Stimulated activated CD4-positive, alpha-beta T cell treated with anti-CD3 and anti-CD28 coated beads, TNF-alpha, amount 100 ng/mL, for 24 hours (primary cell): ENCODE measurements around the gene IGFBP2.

ENCODE experiments used
- DNase-seq, 3 experiments: peaks; one replicate each; pipeline ENCODE4 v3.0.0-alpha.2; 2020; ENCODE audit warnings: low read depth in 3 of 3

The IGFBP2 gene

DNA sequence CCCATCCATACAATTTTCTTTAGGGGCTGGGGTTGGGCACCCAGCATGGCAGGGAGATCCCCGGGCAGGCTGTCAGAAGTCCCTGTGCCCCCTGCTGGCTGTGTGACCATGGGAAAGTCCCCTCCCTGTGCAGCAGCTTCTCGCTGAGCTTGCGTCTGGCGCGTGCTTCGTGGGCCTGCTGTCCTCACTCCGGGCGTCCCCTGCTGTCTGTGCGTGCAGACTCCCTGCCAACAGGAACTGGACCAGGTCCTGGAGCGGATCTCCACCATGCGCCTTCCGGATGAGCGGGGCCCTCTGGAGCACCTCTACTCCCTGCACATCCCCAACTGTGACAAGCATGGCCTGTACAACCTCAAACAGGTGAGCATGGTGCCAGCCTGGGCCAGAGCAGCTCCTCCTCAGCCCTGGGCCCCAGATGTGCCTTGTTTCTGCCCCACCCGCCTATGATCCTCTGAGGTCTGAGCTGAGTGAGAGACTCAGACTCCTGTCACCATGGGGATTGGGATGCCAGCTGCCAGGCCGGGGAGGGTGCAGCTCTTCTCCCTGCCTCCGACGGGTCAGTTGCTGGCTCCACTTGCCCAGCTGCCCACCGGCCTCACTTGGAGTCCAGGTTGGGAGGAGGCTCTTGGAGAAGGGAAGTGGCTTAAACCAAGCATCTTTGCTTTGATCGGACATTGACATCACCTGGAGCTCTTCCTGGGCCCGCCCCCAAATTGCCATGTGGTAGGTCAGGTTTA, 28.6 kb downstream of the IGFBP2 start:
- DNase-seq = no peak

DNA sequence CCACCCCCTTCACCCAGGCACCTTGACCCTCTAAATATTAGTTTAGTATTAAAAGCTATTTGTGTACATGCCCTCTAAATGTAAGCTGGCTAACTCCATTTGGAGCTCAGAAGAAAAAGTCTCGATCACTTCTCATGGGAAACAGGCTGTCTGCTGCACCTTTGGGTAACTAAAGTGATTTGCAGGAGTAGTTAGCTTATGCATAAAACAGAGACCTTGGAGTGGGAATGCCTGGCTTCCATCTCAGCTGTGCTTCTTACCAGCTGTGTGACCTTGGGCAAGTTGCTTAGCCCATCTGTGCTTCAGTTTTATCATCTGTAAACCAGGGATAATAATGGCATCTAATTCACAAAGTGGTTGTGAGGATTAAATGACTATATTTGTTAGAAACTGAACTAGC, 29.9 kb downstream of the IGFBP2 start:
- no peak for DNase-seq

DNA sequence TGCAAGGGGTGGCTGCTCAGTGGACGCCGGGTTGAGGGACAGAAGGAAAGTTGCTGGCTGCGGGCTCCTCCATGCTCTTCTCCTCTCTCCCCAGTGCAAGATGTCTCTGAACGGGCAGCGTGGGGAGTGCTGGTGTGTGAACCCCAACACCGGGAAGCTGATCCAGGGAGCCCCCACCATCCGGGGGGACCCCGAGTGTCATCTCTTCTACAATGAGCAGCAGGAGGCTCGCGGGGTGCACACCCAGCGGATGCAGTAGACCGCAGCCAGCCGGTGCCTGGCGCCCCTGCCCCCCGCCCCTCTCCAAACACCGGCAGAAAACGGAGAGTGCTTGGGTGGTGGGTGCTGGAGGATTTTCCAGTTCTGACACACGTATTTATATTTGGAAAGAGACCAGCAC, 30.6 kb downstream of the IGFBP2 start:
- no peak for DNase-seq

DNA sequence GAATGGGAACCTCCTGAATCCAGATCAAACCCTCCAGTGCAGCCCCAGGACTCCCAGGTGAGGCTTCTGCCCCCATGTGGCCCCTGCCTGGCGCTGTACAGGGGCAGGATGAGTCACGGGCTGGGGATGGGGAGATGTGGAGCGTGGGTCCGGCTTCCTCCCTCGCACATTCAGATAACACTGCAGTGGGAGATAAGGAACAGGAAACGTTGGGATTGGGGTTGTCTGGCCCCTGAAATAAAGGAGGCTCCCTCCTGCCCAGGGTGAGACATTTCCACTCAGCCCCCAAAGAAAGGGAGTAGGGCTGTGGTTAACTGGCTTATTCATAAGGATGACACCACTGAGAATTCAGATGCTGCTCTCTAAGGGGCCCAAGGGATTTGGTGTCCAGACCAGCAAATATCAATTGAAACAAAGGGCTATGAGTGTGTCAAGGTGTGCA, 31.4 kb downstream of the IGFBP2 start:
- no peak for DNase-seq

DNA sequence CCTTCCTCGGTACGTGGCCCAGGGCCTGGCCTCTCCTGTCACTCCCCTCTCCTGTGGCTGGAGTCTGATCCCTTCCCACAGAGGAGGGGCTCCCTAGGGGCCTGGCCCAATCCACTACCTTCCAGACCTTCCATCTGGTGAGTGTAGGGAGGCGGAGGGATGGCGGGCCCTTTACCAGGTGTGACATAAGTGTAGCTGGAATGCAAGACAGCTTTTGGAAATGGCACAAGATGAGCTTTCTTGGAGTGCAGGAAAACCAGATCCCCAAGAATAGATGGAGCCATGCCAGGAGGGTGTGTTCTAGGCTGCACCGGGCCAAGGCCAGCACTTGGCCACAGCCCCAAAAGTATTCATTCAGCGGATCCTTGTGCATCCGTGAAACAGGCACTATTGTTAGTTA, 32.0 kb downstream of the IGFBP2 start:
- DNase-seq = no peak

DNA sequence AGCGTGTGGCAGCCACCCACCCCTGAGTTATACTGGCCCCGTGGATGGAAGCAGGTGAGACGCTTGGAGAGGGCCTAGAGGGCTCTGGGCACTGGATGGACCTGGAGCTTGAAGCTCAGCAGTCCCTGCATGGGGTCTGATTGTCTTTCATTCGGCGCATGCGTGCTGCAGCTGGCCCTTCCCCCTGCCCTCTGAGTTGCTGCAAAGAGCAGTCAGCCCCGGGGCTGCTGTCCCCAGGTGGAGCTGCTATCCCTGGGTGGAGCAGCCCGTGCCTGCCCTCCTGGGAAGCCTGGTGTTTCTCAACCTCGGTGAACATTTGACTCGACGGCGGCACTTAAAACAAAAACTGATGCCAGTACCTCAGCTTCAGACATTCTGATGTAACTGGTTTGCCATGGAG, 32.5 kb downstream of the IGFBP2 start:
- no peak for DNase-seq

DNA sequence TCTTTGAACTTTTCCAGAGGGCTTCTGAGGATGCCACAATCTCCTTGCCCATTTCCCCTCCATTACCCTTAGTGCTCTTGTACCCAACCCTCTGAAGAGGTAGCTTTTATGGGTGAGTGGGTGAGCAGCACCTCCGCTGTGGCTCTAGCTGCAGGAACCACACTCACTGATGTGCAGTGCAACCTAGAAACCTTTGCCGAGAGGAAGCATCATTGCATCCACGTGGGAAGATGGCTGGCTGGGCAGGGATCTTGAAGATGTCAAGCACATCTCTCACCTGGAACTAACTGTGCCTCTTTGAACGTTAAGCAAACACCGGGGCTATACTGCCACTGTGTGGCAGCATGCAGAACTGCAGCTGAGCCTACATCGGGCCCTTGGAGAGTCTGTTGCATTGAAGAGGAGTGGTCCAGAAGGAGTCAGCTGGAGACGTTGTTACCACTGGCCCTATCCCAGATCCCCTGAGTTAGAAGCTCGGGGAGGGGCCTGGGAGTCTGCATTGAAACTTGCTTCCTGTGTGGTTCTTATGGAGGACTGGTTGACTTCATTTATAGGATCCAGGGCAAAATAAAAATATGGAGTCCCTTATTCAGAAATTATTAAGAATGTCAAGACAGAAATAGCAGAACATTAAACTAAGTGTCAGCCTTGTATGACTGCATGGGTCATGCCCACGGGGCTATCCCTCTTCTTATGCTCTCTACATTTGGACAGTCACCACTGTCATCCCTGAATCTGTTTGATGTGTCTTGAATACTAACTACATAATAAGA, 33.4 kb downstream of the IGFBP2 start:
- peak; percentile 40 to 66 (median 49) for DNase-seq

DNA sequence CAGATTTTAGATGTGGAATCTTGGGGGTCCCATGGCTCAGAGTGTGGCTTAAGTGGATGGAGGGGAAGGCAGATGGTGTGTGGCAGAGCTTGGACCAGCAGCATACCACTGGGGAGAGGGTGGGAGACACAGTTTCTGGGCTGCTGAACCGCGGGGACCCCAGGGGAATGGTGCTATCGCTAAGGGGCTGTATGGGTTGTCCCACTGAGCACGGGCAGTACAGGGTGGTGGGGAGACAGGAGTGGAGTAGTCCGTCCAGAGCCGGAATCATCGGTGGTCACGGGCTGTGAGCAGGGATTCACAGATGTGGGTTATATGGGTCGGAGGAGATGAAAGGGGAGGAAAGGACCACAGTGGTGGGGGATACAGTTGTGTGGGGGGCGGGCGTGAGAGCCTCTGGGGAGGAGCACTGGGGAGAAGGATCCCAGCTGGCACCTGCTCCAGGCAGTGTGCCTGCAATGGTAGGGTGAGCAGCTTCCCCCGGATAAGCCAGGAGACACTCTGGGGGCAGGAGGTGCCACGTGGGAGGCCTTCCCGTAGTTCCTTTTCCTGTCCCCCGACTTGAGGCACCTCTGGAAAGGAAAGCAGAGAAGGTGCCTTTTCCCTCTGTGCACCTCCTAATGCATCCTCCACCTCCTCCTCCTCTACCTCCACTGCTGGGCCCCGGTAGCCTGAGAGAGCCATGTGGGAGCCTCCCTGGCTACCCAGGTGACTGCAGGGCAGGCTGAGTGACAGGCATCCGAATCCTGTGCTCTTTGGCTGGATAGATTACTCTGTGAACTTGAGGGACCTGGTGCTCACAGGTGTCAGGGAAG, 37.3 kb downstream of the IGFBP2 start:
- DNase-seq = no peak

DNA sequence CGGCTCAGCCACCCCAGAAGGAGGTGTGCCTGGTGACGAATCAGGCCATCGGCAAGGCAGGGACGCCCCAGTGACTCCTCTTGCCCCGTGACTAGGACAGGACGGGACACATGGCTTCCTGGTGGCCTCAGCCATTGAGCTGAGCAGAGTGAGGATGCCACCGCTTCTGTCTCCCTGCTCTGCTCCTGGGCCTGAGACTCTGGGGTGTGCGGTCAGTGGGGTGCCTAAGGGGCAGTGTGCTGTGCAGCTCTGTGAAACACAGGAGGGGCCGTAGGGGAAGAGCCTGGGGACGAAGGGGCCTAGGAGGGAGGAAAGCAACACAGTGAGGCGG, 37.8 kb downstream of the IGFBP2 start:
- DNase-seq = no peak

DNA sequence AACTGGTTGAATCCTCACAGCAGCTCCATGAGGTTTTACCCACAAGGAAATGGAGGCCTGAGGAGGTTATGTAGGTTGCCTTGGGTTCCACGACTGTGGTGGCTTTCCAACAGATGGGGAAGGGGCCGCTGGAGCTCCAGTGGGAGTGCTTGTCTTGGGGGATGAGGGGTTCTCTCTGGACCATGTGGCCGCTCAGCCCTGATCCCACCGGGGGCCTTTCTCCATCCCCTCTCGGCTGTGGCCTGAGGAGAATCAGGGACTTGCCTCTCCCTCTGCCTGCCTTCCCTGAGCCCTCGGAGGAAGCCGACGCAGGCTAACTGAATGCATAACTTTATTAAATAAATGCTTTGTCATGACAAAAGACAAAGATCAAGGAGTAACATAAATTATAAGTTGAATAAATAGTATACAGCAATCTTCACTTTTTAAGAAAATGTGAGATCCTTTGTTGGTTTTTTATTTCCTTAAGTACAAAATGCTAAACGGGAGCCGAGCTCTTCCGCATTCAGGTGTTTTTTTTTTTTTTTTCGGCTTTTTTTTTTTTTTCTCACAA, 38.6 kb downstream of the IGFBP2 start:
- DNase-seq = no peak

DNA sequence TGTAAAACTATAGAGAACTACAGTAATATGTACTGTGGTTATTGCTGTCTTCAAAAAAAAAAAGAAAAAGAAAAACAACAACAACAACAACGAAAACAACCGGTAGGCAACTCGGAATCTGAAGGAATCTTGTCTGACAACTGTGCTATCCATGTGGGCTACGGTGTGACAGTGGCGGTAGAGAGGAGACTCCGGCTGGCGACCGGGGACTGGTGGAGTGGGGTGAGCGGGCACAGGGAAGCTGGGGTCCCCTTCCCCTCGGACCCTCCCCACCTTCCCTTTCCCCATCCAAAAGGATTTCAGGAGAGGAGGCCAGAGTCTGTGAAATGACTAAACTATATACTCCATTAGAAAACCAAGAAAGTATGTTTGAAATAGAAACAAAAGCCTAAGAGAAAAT, 39.2 kb downstream of the IGFBP2 start:
- DNase-seq = no peak

DNA sequence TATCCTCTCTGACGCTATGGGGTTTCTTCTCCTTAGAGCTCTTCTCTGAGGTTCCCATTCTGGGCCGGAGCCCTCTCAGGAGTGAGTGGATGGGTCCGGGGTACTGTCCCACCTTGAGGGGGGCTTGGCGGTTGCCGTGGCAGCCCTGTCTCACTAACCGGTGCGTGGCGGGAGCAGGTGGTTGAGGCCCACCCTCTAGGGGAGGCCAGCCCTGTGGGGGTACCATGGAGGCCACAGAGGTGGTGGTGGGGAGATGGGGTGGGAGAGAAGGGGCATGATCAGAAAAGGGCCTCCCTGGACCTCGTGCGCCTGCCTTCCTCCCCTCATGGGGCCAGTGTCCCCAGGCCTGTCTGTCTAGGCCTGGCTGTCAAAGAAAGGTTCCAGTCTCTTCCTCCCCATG, 39.8 kb downstream of the IGFBP2 start:
- DNase-seq = no peak

DNA sequence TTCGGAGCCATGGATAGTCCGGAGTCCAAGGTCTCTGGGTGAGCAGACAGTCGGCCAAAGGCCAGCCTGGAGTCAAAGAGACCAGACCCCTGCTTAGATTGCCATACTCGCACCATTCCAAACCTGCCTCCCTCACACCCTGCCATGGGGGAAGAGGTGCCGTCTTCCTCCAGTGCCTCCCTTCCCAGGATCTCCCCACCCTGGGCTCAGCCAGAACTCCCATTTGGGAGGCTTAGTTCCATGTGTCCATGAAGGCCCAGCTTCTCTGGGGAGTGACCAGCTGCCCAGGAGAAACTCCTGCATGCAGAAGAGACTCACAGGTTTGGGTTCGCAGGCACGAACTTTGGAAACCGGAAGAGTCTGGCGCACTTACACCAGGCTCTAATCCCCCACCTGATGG, 40.4 kb downstream of the IGFBP2 start:
- DNase-seq = no peak

DNA sequence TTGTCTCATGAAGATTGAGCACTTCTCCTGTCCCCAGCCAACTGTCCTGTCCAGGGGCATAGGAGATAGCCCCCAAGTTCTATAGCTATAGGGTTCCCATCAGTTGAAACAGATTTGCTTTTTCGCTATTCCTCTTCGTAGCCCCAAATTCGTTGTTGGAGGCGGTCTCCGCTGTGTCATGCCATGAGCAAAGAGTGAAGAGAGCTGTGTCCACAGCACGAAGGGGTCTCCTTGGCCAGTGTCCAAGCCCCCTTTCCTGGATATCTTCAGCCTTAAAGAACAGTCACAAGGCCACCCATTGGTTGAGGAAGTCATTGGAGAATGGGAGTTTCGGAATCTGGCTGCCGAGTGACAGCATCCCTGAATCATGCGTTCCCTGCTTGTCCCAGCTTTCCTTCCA, 41.2 kb downstream of the IGFBP2 start:
- DNase-seq = no peak

DNA sequence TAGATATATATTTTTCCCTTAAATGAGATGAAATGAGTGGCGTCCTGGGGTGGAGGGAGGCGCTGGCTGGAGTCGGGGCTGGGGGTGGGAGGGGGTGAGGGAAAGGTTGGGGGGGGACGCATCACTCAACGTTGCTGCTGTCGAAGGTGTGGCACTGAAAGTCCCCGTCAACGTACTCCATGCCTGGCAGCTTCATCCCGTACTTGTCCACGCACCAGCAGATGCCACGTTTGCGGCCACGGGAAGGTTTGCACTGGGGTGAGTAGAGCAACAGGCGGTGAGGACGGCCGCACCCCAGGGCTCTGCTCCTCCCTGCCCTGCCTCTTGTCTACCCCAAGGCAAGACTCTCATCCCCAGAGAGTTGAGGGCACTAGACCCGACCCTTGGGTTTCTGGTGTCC, 43.4 kb downstream of the IGFBP2 start:
- no peak for DNase-seq

DNA sequence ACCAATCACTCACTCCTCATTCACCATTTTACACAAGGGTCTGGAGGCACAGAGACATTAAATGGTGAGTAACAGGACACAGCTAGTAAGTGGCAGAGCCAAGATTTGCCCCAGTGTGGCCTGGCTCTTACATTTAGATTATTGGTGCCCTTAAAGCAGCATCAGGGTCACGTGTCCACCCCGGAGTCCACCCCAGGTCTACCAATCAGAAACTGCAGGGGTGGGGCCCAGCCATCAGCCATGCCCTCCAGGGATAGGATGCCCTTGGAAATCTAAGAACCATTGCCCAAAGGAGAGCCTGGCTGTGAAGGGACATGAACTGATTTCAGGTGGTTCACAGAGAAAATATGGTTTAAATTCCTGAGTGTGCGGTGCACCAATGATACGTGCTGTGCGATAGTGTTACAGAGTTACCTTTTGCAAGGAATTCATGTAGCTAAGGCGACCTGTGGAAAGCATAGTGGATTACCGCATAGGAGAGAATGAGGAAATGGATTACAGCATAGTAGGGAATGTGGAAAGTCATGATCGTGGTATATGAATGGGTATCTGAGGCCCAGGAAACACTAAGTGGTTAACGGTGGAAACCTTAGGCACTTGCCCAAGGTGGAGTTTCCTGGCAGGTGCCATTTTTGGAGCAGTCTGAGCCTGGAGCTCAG, 44.3 kb downstream of the IGFBP2 start:
- DNase-seq = no peak

DNA sequence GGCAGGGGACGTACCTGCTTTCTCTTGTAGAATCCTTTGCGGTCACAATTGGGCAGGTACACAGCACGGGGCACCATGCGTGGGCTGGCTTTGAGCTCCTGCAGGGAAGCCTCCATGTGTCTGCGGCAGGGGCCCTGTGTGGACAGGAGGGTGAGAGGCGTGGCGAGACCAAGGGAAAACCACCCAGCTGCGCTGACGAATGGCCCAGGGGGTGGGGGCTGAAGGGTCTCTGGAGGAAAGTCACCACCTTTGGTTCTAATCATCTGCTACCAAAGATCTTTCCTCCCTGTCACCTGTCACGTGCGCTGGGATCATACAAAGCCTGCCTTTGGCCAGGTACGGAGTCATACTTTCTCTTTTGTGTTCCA, 44.9 kb downstream of the IGFBP2 start:
- DNase-seq = no peak

DNA sequence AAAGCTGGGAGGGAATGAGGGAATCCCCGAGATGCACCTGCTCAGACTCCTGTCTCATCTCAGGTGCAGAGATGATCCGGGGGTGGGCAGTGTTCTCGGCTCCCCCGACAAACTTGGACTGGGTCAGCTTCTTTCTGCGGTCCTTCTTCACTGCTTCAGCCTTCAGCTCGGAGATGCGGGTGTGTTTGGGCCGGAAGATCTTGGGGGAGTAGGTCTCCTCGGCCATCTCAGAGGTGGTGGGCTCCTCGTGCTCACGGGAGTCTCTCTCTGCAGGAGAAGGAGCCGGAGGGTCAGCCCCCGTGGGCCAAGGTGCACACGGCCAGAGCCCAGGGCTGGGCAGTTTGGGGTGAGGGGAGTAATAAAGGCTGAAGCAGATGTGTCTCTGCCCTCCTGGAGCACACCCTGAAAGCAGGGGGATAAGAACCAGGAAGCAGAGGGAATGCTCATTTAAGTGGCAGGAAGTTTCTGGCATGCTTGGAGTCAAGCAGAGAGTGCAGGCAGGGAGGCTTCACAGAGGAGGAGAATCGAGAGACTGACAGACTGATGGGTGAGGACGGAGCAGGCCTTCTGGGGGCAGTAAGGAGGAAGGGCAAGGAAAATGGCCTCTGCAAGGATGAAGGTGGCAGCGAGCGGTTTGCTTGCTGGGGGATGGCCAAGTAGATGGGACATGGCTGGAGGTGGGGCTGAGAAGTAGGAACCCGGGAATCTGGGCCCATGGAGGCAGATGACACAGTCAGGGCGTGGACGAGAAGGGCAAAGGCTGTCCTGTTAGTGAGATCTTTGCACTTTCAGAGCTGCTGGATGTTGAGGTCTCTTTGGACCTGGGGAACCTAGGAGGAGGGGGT, 45.8 kb downstream of the IGFBP2 start:
- no peak for DNase-seq

DNA sequence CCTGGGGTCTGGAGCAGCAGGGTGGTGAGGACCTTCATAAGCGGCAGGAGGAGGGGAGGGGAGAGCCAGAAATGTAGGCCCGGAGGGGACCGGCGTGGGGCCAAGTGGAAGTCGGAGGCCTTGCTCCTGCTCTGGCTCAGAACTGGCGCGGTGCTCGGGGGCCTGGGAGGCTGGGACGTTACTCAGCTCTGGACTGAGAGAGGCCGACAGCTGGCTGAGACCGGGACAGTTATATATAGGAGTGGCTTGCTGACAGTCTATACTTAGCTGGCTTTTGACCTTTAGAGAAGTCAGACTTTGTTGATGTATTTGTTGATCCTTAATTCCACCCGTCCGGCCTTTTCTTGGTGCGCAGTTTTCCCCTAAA, 46.4 kb downstream of the IGFBP2 start:
- no peak for DNase-seq

DNA sequence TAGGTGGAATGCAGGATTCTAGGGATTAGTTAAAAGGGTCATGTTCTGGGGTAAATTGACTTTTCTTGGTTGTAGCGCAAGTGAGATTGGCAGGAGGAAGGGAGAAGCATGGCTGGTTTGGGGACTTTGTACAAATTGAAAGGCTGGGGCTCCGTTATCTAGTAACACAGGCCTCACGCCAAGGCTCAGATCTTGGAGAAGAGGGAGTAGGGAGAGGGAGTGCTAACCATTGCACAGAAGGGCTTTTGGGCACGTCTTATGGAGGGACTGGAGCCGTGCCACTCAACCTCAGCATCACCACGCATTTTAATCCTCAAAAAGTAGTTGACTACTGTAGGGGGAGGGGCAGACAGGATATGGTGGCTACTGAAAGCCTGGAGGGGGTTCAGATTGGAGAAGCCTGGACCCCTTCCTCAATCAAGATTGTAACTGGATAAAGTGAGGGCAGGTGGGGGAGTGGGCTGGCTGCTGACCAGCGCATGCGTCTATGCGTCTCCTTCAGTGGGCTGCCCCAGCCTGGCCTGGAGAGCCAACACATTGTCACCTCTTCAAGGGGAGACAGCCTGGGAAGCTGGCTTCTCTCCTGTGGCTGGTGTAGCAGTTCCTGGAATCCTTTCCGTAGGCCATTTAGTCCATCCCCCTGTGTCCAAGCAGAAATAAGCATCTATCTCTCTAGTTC, 47.9 kb downstream of the IGFBP2 start:
- no peak for DNase-seq

DNA sequence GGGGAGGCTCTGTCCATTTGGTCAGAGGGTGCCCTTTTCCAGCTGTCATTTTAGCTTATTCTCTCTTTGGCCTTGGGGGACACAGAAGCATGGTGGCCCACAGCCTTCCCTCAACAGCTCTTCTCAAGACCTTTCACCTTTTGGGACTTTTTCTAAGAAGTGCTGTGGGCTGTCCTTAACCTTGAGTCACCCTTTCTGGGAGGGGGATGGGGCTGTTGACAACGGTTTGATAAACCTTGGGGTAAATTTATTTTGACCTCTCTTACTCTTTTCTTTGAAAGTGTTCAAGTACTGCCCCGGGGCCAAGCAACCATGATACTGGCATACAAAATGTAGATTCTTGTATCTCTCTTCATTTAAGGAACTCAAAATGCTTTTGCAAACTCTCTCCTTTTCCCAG, 48.5 kb downstream of the IGFBP2 start:
- DNase-seq = no peak
